NK-92 (cell line): ENCODE data around the gene NTRK3.

ENCODE experiments used
- DNase-seq: peaks from one replicate; lab custom pipeline; 2025; ENCODE audit not compliant: unreplicated experiment; lab: John Stamatoyannopoulos, UW

NTRK3 gene

DNA sequence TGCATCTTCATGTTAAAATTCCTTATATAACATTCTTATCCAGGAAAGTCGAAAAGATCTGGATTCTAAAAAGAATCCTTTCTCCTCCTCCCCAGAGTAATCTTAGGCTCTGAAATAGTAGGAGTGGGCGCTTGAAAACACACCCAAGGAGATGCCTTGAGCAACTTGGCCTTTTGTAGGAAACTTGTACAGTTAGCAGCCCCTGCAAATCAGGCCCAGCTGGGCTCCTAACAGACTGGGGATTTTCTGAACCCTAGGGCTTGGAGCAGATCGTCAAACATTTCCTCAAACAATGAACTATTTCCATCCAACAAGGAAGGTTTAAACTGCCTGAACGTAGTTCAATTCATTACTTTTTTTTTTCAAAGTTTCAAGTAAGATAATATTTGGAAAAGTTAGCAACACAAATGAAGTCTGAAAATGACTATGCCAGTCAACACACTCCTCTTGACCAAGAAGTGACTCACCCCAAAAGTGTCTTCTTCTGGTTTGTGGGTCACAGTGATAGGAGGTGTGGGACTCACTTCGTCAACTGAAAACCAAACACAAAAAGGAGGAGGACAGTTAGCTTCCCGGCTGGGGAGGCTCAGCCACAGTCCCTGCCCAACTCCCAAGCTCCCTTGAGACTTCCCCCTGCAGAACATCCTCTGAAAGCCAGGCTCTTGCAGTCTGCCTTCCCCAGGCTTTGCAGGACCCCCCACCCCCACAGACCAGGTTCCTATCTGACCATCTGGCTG is 129.7 kb downstream of the NTRK3 start:
- DNase-seq: no peak

DNA sequence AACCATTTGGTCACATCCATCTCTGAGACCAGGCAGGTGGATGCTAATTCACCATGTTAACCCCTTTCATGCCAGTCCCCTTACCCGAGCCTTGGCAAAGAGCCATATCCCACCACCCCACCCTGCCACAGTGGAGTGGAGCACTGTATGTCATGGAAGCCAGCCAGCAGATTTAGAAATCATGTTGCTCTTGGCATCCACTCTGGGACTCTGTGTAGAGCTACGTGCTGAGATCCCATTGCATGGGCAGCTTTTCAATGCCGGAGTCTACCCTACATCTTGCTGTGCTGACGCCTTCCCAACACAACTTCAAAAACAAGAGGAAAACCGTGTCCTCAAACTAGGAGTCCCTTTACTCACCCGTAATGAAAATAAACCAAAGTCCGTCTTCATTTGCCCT is 131.0 kb downstream of the NTRK3 start:
- no peak for DNase-seq

DNA sequence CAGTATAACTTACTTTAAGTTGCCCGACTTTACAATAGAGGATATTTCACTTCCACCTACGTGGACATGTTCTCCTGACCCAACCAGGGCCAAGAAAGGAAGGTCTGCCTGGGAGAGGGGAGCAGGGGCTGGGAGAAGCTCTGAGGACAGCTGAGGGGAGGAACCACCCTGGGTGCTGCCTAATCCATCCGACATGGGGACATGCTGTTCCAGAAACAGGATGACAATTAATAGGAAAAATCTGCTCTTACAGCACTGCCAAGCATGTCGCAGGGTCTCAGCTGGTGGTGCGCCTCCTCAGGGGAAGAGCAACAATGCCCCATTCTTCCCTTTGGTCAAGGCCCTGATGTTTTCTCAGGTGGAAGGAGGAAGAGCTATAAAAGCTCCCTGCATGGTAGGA is 132.3 kb downstream of the NTRK3 start:
- DNase-seq: no peak

DNA sequence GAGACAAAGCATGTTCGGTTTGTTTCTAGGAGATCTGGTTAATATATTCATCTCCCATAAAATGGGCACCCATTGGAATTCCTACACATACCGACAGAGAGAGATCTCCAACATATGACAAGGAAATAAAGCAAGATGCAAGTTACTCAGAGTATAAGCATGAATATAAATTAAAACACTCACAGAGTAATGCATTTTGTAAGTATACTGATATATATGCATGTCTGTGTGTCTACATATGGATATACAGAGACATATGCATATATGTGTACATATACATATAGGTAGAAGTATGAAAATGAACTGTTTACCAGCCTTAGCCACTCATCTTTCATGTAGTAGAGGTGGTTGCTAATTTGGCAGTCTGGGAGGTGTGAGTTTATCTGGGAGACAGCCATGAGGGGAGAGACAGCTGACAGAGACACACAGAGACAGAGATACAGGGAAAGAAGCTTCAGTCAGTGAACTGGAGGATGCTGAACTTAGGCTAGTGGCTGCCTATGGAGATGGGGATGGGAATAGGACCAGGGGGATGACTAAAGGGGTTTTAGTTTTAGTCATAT is 134.5 kb downstream of the NTRK3 start:
- DNase-seq: no peak

DNA sequence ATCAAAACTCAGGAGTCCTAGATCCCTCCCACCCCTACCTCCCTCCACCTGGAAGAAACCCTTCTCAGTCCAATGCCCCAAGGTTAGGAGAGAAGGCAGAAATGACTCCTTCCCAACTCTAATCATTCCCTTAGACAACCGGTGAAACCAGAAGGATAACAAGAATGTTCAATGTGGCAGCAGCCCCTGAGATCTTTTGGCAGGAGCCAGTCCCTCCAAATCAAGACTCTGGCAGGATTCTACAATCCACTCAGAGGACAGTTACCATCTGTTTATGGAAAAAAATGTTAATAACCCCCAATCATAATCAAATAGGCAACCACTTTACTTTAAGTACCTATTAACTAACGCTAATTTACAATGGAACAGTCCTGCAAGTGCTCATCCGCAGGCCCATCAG is 136.5 kb downstream of the NTRK3 start:
- no peak for DNase-seq

DNA sequence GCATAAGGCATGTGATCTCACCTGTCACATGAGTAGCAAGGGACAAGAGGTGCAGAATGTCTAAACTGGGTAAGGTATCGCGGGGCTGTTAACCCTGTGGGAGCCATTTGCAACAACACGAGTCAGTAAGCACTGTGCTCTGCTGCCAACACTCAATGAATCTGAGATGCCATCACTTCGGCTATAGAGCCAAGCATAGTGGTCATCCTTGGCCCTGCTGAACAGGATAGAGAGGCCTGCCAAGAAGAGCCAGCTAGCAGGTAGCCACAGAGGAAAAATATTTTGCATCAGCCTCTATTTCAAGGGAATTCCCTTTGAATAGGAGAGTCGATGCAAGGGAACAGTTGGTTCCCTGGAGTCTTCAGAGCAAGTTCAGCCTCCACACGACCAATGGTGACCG is 137.8 kb downstream of the NTRK3 start:
- no peak for DNase-seq

DNA sequence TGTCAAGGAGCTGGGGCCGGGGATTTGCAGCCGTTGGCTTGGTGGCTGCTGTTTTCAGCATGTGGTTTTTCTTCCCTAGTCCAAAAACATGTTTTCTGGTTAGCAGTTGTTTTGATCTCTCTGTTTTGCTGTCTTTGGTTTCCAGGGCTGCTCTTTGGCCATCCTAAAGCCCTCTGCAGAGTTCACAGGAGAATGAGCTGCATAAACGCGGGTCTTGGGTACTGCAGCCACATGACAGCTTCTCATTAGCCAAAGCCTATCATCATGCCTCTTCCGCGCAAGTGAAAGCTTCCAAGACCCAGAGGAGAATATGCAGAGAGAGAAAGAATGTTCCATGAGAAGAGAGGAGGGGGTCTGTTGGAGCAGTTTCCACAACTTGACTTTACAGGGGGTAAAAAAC is 138.5 kb downstream of the NTRK3 start:
- DNase-seq: no peak

DNA sequence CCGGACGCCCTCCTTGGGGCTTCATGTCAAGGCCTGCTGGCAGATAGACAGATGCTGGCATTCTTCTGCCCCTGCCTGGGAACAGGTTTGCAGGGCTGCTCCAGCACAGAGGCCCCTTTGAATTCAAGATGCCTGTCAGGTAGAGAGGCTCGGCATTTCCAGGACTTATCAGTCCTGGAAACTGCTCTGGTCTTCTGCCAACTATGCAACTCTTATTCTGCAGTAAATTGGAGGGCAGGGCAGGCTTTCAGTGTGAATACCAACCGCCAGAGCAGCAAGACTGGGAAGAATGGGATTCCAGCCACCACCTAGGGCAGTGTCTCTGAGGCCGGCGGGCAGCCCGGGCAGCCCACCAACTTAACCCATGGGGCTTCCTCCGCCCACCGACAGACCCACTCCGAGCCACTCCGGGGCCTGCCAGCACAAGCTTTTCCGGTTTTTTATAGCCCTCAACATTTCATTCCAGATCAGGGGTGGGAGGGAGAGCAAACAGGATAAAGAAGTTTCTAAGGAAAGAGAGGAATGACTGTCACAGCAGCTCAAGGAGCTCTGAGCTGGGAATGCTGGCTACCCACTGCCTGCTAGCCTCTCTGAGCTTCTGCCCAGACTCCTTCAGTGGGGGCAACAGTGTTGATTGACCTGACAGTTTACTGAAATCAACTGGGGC is 140.9 kb downstream of the NTRK3 start:
- DNase-seq: no peak

DNA sequence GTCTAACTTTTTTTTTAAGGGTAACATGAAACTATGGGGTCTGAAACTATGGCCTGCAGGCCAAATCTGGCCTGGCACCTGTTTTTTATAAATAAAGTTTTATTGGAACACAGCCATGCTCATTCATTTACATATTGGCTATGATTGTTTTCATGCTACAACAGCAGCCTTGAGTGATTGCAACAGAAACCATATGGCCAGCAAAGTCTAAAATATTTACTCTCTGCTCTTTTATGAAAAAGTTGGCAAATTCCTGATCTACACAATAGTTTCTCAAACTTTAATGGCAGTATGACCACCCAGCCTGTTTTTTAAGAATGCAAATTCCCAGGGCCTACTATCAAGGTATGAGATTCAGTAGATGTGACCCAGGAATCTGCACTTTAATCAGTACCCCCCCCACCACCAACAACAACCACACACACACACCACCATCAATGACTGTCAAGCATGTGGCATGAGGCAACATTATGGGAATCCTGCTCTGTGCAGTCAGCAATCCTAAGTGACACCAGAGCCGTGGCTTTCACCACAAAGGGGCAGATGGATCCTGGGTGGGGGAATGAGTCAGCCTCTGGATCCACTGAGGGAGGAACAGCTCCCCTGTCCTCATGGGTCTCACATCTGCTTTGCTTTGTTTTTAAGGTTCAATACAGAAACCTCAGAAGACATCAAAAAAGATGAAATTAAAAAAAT is 142.8 kb downstream of the NTRK3 start:
- DNase-seq: no peak

DNA sequence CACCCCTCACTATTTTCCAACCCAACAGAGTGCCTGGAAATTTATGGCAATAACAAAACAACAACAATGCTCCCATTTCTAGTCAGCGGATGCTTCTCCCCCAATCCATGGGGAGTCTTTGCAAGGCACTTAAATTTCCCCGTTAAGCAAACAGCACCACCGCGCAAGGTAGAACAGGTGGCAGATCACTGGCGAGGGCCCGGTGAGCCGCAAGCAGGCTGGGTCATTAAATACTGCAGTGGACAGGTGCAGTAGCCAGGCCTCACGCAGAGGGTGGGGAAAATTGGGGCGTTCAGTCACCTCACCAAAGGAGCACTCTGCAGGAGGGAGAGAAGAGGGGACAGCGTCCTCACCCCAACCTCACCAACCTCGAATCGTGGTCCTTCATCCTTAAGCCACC is 147.5 kb downstream of the NTRK3 start:
- DNase-seq: no peak

DNA sequence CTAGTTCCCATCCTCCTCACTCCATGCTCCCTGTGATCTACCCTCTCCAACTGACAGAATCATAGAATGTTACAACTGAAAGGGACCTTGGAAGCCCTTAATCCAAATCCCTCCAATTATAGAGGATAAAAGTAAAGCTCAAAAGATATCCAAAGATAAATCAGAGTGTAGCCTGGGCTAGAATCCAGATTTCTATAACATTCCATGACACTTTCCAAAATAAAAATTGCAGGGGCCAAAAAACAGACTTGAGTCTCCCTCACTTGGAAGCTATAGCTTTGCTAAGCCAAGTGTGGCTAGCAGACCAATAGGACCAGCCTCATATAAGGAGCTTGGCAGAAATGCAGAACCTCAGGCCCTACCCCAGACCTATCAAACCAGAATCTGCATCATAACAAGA is 148.1 kb downstream of the NTRK3 start:
- DNase-seq: no peak

DNA sequence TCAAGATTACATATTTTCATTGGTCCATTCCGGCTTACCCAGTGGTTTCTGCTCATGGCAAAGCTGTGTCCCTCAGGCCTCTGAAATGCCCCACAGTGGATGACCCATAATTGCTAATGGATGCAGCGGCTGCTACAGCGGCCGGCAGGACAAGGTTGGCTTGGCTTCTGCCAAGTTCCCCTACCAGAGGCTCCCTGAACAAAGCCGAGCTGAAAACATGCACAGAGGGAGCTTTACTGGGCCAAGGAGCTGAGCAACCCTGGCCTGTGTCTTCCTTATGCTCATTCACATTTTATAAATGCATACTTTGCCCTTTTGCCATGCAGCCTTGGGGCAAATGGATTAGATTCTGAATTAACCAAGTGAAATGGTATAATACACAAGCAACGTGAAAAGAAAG is 150.5 kb downstream of the NTRK3 start:
- DNase-seq: no peak

DNA sequence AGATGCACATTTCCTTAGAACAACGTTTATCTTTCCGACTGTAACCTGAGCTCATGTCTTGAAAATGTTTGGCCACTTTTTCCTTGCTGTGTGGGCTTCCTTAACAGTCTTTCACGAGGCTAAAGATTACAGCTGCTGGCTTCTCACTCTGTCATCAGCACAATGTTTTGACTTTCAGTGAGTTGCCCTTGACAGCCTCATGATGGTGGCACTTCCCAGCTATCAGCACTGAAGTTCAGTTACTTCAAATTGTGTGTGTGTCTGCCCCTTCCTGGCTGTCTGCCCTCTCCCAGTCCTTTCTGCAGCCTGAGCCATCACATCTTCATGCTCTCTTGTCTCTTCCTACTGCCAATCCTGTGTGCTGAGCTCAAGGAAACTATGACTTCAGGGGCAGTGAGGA is 152.2 kb downstream of the NTRK3 start:
- no peak for DNase-seq

DNA sequence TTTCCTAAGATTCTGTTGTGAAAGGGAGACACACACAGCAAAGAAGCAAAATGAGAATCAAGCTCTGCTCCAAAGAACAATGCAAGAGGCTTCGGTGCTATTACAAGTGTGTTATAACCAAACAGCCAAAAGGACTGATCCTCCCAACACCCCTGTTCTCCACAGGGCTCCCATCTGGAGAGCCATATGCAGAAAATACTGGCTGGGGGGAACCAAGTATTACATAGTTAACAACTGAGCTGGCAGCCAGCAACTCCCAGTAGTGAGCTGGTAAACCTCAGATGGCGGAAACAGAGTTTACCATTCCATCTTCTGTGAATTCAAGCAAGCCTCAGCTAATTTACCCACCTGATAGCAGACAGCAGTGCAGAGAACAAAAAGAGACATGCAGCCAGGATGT is 156.4 kb downstream of the NTRK3 start:
- no peak for DNase-seq

DNA sequence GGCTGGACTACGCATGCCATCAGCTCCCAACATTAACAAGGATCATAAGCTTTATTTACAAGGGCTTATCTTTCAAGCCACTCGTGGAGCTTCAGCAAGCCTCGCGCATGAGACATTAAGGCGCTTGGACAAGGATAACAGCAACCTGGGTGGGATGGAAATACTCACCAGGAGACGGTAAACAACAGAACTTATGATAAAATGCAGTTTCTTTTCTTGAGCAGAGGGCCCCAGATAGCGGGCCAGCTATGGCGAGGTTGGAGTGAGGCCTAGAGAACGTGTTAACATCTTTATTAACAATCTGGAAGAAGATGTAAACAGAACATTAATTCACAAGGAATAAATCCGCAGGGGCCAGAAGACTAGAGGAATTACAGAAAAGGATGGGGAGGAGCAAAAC is 158.2 kb downstream of the NTRK3 start:
- DNase-seq: no peak

DNA sequence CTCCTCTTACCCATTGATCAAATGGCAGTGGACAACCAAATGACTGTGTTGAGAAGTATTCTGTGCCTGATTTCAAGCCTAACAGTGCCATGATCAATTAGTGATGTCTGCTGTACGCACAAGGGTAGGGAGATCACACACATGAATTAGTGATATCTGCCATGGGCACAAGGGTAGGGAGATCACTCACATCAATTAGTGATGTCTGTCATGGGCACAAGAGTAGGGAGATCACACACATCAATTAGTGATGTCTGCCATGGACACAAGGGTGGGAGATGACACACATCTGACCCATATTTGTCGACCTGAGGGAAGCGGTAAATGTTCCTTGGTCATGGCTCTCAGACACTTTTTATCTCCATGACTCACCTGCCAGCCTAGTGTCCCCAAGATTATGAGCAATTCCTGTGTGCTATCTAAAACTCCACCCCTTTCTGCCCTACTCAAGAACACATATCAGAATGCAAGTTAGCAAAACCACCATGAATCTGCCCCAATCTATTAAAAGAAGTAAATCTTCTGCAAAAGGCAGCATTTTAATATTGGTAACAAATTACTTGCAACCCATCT is 165.0 kb downstream of the NTRK3 start:
- no peak for DNase-seq

DNA sequence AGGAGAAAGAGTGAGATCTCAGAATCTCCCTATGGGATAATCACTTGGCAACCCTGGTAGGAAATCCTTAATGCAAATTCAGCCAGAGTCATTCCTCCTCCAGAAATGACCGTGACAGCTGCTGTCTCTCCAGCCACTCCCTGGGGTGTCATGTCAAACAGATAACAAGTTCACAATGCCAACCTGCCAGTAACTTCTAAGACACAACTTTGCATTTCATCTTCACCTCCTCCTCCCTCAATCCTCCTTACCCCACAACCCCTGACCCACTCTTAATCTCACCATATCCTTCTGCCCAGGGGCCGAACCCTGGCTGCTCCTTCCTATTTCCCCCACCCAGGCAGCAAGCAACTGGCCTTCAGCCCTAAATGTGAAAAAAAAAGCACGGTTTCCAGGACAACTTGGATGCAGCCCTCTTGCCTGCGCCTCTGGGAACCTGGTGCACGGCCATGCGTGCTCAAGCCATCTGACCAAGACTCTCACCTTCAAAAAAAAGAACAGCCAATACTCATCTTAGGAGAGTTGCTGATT is 166.0 kb downstream of the NTRK3 start:
- DNase-seq: no peak

DNA sequence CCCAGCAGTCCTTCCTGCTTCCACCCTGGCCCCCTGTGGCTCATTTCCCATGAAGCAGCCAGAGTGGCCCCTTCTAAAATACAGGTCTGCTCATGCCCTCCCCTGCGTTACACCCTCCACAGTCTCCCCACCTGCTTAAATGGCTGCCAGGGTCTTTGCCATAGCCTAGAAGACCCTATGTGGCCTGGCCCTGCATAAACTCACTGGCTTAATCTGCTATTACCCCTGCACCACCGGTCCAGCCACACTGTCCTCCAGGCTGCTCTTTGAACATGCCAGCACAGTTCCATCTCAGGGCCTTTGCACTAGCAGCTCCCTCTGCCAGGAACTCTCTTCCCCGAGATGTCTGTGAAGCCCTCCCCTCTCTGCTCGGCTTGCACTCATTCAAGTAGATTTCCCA is 166.8 kb downstream of the NTRK3 start:
- DNase-seq: no peak

DNA sequence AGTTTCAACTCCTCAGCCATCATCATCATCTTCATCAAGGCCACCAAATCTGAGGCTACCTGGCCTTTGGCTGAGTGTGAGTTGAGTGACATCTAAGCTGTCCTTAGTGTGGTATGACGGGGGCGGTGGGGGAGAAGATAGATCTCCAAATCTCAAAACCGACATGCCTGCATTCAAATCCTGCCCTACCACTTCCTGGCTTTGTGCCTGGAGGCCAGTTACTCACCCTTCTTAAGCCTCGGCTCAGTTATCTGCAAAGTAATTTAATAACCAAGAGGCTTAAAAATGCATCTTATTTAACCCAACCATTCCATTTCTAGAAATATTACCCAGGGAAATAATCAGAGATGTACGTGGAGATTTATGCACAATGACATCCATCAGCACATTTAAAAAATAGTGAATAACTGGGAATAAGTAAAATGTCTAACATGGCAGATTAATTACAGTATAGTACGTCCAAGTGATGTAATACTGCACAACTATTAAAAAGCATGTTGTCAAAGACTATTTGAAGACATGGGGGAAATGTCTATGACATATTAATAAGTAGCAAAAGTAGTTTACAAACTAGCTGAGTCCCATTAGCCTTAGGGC is 167.4 kb downstream of the NTRK3 start:
- no peak for DNase-seq

DNA sequence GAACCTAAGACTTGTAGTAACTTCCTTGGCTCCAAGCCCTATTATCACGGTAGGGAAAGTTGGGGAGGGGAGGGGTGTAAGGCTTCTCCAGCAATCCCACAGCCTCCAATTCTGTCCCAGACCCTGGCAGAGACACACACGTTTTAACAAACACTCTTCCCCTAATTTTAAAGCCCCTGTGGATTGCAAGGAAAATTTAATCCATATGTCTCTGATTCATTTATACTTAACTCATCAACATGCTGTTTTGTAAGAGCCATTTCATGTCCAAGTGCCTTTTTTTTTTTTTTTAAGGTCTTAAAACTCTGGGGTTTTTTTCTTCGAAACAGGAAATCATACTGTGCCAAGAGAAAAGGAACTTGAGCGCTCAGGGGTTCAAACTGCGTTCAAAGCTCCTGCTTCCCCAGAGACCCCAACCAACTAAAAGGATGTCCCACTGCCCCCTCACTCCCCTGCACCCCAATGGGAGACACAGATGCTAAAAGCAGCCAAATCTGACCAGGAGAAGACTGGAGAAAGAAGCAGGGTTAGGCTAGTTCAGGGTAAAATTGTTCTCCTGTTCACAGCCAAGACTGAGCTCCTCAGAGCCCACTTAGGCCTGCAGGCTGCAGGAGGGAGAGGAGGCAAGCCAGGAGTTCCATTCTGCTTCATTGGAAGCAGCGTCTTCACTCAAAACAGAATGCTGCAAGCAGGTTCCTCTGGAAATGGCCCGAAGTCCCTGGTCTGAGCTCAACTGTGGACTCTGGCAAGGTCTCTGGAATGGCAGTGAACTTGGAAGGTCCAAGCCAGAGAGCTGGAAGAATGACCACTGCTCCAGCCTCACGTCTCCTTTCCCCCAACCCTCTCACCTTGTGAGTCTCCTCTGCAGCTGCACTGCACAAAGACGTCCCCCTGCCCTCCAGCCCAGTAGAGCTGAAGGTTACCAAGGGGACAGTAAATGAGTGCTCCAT is 172.5 kb downstream of the NTRK3 start:
- no peak for DNase-seq
